ENCODE data around the gene AUTS2.

DNA sequence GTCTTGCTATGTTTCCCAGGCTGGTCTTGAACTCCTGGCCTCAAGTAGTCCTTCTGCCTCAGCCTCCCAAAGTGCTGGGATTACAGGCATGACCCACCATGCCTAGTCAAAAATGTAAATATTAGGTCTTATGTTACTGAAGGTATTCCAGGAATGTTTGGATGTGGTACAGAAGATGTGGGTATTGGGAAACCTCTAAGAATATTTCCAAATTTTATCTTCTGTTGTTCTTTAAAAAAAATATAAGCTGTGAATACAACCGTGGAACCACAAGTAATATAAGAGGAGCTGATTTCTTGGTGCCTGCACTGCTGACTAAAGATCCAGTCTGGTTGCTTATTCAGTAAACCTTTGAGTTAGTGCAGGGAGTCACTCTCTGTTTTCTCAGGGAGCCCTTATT, 178.3 kb downstream of the AUTS2 start:
- no peak for TF ChIP-seq CTCF (IDR thresholded peaks at IDR 0.05; ENCODE audit: low read length)
- TF ChIP-seq EZH2 (IDR thresholded peaks at IDR 0.05; ENCODE audit: borderline replicate concordance, low read length) = no peak

Data from OCI-LY1 (cell line).